NOMO-1 (cell line): ENCODE data around the gene DBN1.
"Not testable (repeated sequence)": the region's sequence is repeated elsewhere in the genome, so short reads cannot be mapped to it uniquely, and the experiment has no call there.

Experiments used
- DNase-seq, 2 experiments: peaks; one replicate each; lab custom pipeline; 2025; ENCODE audit not compliant: unreplicated experiment in 2 of 2; lab: John Stamatoyannopoulos, UW

DBN1 gene

DNA sequence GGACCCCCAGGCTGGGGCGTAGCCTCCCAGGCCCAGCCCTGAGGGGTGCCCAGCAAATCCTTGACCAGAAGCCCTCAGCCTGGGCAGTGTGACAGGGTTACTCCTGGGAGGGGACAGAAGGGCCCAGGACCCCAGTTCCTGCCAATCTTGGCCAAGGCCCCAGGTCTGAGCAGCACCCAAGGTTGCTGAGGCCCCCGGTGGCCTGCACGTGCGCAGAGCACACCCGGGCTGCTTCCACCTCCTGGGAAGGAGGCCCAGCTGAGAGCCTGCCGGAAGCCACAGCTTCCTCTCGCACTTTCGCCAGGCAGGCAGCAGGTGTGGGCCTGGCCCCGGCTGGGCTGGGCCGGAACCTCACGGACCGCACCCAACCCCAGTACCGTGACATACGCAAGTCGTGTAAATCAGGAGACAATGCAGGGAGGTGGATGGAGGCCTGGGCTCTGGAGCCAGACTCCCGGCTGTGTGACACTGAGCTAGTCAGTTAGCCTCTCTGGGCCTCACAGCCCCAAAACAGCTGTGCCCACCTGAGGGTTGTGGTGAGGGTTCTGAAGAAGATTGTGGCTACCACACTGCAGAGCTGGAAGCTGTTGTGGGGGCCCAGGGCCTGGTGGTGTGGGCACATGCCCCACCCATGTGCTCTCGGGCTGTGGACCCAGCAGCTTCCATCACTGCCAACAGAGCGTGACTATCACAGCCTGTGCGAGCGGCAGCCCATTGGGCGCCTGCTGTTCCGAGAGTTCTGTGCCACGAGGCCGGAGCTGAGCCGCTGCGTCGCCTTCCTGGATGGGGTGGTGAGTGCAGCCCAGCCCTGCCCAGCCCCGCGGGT is 41.9 kb downstream of the DBN1 start:
- DNase-seq: peak; percentile 38 to 63

DNA sequence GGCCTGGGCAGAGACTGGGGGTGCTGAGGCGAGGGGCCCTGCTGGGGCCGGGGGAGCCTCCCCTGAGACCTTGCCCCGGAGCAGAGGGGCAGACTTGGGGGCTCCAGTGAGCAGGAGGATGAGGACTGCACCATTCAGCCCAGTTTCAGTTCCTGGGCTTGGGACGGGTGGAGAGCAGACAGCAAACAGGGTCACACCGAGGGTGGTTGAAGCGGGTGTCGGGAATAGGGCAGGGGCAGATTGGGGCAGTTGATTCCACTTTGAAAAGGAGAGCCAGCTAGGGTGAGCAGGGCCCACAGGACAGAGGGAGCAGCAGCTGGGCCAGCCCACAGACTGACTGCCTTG is 42.5 kb downstream of the DBN1 start:
- DNase-seq: no peak

DNA sequence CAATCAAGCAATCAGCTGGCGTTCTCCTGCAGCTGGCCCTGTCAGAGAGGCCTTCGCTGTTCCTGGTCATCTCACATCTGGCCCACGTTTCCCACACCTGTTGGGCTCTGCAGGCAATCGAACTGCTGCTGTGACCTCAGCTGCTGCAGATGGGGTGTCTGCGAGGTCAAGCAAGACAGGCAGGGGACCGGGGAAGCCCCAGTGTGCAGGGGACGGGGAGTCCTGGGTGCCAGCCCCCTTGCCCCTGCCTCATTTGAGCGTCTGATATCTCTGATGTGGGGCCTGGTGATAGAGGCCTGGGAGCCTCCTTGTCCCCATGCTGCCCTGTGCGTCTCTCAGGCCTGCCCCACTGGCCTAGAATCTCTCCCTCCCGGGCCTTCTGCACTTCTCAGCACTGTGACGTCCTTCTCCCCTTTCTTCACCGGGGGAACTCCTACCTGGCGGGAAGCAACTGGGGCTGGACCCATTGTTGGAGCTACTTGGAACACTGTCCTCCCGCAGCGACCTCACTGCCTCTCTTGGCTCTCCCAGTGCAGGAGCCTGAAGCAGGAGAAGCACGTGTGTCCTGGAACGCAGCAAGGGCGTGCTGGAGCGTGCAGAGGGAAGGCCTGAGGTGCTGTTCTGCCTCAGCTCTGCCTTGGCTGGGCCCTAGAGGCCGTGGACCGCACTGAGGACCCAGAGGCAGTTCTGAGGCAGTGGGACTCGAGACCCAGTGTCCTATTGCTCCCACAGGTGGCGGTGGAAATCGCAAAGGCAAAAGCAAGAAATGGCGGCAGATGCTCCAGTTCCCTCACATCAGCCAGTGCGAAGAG is 43.1 kb downstream of the DBN1 start:
- no peak for DNase-seq

DNA sequence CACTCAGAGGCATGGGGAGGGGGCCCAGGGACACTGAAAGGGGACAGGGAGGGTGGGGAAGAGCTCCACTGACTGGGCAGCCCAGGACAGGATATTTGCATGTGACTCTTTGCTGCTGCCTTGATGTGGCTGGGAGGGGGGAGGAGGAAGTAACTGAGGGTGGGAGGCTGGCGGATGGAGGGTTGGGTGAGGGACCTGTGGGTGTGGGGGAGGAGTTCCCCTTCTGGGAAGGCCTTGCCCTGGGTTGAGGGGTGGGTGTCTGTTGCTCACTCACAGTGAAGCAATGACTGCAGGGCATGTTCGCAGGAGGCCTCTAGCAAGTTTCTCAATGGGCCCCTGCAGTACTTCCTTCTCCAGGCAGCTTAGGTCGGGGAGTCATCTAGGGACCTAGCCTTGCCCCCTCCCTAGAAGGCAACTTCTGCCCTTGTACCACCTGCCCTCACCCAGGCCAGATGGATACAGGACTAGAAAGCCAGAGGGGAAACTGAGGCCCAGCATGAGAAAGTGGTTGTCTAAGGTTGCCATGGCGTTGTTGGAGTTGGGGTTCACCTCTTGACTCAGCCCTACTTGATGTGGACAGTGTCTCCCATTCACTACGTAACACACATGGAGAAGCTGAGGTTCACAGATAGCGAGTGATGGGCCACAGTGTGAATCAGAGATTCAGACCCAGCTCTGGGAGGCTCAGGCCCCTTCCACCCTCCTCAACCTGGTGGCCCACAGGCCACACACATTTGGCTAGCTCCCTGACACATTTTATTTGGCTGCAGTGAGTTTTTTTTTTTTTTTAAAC is 44.0 kb downstream of the DBN1 start:
- peak; percentile 98 to 99 for DNase-seq

DNA sequence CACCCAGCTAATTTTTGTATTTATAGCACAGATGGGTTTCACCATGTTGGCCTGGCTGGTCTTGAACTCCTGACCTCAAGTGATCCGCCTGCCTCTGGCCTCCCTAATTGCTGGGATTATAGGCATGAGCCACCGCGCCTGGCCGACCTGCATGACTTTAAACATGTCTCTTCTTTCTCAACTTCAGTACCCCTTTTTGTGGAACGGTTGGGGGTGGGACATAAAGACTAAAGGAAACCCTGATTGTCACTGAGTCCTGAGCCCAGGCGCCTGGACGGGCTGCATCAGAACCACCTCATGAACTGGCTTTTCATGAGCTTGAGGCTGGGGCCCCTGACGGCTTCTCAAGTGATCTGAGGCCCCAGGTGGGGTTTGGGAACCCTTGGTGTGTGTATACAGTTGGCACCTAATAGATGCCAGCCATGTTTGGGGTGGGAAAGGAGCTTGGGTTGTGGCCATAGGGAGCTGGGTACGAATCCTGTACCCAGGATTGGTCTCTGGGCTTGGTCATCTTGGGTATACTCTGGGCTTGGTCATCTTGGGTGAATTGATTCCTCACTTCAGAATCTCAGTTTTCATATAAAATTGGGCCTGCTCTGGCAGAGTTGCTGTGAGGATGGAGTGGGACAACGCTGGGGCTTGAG is 44.7 kb downstream of the DBN1 start:
- DNase-seq: no peak

DNA sequence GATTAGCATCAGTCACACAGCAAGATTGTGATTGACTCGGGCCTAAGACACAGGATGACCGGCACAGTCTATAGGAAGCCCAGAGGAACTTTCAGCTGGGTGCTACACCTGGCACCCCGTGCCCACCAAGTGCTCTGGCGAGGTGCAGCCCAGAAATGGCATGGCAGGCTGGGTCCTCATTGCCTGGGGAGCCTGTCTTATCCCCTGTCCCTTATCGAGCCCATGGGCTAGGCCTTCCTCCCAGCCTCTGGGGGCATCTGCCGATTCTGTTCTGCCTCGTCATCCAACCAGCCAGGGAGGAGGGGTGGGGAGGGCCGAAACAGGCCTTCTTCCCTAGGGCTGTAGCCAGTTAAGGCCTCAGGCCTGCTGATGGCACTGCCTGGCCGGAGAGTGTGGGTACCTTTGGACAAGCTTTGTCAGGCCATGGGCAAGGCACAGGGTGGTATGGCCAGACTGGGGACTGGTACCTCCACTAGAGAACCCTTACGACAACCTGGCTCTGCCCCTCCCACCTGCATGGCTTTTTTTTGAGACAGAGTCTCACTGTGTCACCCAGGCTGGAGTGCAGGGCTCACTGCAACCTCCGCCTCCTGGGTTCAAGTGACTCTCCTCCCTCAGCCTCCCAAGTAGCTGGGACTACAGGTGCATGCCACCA is 45.4 kb downstream of the DBN1 start:
- DNase-seq: peak; percentile 49 to 51

DNA sequence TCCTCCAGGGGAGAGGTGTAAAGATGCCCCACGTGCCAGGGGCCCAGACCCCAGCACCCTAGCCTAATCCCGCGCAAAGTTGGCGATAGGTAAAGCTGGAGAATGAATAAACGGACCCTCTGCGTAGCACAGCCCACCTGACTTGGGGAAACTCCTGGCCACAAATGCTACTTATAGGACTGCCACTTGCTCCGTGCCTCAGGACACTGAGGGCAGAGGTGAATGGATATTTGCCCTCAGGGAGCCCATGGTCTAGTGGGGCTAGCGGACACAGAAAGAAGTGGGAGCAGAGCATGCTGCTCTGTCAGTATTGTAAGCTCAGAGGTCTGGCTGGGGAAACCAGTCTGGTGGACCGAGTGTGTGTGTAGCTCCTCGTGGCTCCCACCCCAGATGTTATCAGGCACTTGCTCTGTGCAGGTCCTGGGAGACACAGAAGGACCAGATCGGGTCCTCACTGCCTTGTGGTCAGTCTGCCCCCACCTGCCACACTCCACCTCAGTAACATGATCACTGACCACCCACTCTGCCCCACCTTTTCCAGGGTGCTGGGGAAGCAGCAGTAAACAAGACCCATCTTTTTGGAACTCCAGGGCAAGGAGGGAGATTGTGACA is 46.1 kb downstream of the DBN1 start:
- no peak for DNase-seq

DNA sequence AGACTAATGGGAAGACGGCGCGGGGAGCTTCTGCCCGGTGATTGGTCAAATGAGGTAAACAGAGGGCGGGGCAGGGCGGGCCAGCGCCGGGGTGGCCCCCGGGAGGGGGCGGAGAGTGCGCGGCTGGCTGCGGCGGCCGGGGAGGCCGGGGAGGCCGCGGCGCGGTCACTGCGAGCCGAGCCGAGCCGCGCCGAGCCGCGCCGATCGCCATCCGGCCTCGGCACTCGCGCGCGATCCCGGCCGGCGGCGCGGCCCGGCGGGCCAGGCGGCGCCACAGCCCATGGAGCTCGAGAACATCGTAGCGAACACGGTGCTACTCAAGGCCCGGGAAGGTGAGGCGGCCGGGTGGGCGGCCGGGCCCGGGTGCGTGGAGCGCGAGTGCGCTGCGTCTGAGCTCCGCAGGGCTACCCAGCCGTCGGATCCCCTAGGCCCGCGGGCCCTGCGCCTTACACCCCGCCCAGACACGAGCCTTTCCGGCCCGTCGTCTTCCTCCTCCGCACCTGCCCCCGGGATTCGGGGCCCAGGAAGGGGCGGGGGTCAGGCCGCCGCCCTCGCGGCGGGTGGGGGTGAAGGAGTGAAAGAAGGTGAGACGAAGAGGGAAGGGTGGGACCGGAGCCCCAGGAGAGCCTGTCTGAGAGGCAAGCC is 46.7 kb downstream of the DBN1 start, which contains the start of gene GRK6:
GRK6 (plus strand) TSS at position 111 of the 645 bp plus-strand sequence; CDS start at position 281, 170 bp downstream.
- DNase-seq: peak in 1 of 2 experiments; percentile 31

DNA sequence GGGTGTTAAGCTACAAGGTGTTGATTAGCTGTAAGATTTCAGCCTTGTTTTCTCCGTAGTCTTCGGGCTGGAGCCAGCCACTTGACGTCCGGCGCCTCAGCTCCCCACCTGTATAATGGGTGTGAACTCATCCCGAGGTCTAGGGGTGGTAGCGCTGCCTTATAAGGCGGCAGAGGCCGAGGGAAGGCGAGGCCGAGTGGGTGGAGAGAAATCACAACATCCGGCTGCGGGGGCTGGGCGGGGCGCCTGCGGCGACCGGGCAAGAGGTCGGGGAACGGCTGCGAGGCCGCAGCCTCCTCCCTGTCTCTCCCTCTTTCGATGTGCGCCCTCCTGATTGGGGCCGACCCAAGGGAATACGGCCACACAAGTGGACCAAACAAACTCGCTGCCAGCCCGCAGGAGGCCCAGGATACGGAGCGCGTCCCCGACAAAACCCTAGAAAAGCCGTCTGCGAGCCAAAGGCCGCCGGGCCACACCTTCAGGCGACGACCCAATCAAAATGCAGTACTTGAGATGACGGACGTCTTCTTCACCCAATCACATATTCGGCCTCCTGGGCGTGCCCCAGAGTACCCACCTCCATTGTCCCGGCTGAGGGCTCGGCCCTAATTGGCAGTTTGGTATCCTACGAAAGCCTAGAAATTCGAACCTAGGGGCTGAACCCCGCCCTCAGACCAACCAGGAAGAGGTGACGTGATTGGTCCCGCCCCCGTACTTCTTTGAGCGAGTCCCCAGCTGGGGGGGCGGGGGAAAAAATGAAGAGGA is 47.5 kb downstream of the DBN1 start:
- DNase-seq: peak; percentile 100

DNA sequence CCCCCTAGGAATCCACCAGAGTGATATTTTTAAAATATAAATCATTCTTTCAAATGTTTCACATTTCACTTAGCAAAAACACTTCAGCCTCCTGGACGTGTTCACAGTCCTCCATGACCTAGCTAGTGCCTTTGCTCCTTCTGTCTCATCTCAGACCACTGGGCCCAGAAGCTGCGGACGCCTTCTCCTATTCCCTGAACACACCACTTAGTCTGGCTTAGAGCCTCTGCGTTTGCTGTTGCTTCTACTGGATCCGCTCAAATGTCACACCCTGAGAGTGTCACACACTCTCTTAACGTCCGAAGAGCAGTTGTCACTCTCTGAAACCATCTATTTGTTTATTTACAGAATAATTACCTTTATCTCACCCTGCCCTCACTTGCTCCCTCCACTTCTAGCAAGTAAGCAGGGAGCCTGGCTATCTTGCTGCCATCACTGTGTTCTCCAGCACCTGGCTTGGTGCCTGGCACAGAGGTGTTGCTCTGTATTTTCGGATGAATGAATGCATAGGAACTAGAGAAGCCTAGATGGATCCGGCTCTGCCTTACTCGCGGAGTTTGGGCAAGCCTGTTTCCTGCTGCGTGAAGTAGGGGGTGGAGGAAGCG is 48.1 kb downstream of the DBN1 start:
- no peak for DNase-seq

DNA sequence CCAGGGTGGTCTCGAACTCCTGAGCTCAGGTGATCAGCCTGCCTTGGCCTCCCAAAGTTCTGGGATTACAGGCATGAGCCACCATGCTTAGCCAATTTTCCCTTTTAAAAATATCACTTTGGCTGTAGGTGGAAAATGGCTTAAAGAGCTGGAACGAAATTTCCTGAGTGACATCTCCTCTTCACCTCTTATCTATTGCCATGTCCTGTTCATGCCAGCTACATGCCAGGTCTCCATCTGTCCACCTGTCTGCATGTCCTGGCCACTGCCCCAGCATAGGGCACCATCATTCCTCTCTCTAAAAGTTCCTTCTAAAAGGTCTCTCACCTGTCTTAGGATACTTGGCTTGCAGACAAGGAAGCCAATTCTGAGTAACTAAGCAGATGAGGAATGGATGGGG is 49.8 kb downstream of the DBN1 start:
- DNase-seq: no peak

DNA sequence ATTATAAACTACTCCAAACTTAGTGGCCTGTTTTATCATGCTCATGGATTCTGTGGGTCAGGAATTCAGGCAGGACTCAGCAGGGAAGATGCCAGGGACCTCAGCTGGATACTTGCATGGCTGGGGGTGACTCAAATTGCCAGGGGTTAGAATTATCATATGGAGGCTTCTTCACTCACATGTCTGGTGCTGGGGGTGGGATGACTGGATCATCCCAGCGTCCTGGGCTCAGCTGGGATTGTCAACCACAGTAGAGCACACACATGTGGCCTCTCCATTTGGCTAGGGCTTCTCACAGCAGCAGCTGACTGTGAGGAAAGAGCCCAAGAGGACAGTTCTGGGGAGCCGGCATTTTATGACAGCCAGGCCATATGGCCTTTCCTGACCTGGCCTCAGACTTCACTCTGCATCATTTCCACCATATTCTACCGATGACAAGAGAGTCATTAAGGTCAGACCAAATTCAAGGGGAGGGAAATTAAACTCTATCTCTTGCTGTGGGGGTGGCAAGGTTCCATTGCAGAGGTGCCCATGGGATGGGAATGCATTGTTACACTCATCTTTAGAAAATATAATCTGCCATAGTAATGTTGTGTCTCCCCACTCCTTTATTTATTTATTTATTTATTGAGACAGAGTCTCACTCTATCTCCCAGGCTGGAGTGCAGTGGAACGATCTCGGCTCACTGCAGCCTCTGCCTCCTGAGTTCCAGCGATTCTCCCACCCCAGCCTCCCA is 52.2 kb downstream of the DBN1 start:
- no peak for DNase-seq

DNA sequence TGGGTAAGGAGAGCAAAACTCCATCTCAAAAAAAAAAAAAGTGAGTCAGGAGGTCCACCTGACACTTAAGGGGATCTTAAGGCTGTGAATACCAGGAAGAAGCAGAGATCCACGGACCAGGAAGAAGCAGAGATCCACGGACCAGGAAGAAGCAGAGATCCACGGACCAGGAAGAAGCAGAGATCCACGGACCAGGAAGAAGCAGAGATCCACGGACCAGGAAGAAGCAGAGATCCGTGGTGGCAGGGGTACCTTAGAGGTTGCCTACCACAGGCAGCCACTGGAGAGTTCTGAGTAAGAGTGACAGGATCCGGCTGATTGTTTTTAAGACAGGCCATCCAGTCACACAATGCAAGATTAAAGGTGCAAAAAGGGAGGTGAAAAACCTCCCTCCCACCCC is 53.0 kb downstream of the DBN1 start:
- not testable (repeated sequence) for DNase-seq

DNA sequence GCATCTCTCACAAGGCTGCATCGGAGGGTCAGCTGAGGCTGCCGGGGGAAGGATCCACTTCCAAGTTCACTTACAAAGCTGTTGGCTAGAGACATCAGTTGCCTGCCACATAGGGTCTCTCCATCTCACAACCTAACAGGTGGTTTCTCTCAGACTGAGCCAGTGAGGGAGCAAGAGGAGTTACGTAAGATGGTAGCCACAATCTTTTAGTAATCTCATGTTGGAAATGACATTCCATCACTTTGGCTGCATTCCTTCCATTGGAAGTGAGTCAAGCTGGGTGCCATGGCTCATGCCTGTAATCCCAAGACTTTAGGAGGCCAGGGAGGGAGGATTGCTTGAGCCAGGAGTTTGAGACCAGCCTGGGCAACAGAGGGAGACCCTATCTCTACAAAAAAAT is 54.4 kb downstream of the DBN1 start:
- no peak for DNase-seq

DNA sequence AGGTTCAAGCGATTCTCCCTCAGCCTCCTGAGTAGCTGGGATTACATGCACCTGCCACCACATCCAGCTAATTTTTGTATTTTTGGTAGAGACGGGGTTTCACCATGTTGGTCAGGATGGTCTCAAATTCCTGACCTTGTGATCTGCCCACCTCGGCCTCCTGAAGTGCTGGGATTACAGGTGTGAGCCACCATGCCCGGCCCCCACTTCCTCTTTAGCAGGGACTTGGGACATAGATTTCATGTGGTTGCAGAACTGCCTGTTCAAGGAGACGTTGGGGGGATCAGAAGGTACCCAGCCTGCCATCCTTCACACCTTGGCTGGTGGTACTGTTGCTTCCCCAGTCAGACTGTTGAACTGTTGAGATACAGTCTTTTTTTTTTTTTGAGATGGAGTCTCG is 56.4 kb downstream of the DBN1 start:
- DNase-seq: not testable (repeated sequence)

DNA sequence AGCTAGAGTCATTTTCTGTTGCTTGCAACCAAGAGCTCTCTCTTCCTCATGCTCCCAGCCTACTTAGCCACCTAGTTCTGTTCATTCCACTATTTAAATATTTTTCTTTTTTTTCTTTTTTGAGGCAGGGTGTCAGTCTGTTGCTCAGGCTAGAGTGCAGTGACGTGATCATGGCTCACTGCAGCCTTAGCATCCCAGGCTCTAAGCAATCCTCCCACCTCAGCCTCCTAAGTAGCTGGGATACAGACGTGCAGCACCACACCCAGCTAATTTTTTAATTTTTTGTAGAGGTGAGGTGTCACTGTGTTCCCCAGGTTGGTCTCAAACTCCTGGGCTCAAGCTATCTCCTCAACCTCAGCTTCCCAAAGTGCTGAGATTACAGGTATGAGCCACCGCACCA is 59.0 kb downstream of the DBN1 start:
- no peak for DNase-seq

DNA sequence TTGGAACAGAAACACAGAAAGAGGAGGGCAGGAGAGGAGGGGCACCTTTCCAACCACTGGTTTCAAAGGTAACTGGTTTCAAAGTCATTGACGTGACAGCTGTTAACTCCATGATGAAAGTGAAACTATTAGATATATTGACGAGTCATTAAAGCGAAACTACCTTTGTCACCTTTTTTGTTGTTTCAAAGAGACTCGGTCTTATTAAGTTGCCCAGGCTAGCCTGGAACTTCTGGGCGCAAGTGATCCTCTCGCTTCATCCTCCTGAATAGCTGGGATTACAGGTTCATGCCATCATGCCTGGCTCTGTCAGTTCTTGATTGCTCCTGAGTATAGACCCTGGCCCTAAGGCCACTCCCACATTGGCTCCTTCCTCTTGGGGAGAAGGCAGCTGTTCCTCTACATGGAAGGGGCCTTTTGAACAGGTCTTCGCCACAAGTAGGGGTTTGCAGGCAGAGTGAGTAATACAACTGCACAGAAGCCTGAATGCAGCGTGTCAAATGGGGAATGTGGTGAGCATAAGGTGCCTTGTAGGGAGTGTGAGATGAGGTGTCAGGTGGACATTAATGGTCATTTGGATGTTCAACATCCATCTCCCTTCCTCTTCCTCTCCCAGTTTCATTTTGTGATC is 60.7 kb downstream of the DBN1 start:
- no peak for DNase-seq
